ENCODE results near the gene GSK3A.

GSK3A gene

DNA sequence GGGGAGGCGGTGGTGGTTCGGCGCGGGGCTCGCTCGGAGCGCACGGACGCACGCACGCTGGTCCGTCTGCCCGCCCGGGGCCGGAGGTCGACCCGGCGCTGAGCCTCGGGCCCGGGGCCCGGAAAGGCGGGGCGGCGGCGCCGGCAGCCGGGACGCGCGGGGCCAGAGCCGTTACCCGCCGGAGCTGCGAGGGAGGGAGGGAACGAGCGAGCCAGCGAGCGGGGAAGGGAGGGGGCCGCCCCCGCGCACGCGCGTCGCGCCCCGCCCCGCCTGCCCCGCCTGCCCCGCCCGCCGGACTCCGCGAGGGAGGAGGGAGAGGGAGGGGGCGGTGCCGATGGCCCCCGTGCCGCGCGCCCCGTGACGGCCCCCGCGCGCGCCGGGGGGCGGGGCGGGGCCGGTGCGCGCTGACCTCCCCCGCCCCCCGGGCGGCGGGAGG is 41.7 kb upstream of the GSK3A start (continued):
- TF ChIP-seq, protein P1, sequence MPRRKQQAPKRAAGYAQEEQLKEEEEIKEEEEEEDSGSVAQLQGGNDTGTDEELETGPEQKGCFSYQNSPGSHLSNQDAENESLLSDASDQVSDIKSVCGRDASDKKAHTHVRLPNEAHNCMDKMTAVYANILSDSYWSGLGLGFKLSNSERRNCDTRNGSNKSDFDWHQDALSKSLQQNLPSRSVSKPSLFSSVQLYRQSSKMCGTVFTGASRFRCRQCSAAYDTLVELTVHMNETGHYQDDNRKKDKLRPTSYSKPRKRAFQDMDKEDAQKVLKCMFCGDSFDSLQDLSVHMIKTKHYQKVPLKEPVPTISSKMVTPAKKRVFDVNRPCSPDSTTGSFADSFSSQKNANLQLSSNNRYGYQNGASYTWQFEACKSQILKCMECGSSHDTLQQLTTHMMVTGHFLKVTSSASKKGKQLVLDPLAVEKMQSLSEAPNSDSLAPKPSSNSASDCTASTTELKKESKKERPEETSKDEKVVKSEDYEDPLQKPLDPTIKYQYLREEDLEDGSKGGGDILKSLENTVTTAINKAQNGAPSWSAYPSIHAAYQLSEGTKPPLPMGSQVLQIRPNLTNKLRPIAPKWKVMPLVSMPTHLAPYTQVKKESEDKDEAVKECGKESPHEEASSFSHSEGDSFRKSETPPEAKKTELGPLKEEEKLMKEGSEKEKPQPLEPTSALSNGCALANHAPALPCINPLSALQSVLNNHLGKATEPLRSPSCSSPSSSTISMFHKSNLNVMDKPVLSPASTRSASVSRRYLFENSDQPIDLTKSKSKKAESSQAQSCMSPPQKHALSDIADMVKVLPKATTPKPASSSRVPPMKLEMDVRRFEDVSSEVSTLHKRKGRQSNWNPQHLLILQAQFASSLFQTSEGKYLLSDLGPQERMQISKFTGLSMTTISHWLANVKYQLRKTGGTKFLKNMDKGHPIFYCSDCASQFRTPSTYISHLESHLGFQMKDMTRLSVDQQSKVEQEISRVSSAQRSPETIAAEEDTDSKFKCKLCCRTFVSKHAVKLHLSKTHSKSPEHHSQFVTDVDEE (CRISPR knock-in tag; IDR thresholded peaks at IDR 0.05): no peak
- no peak for TF ChIP-seq OSR1 (CRISPR knock-in tag; IDR thresholded peaks at IDR 0.05)
- no peak for TF ChIP-seq ZFP30 (CRISPR knock-in tag; IDR thresholded peaks at IDR 0.05)
- TF ChIP-seq, protein P2, sequence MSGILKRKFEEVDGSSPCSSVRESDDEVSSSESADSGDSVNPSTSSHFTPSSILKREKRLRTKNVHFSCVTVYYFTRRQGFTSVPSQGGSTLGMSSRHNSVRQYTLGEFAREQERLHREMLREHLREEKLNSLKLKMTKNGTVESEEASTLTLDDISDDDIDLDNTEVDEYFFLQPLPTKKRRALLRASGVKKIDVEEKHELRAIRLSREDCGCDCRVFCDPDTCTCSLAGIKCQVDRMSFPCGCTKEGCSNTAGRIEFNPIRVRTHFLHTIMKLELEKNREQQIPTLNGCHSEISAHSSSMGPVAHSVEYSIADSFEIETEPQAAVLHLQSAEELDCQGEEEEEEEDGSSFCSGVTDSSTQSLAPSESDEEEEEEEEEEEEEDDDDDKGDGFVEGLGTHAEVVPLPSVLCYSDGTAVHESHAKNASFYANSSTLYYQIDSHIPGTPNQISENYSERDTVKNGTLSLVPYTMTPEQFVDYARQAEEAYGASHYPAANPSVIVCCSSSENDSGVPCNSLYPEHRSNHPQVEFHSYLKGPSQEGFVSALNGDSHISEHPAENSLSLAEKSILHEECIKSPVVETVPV (CRISPR knock-in tag; IDR thresholded peaks at IDR 0.05): no peak
- no peak for TF ChIP-seq TCF4 (CRISPR knock-in tag; IDR thresholded peaks at IDR 0.05; ENCODE audit: borderline replicate concordance)
- TF ChIP-seq, protein P3, sequence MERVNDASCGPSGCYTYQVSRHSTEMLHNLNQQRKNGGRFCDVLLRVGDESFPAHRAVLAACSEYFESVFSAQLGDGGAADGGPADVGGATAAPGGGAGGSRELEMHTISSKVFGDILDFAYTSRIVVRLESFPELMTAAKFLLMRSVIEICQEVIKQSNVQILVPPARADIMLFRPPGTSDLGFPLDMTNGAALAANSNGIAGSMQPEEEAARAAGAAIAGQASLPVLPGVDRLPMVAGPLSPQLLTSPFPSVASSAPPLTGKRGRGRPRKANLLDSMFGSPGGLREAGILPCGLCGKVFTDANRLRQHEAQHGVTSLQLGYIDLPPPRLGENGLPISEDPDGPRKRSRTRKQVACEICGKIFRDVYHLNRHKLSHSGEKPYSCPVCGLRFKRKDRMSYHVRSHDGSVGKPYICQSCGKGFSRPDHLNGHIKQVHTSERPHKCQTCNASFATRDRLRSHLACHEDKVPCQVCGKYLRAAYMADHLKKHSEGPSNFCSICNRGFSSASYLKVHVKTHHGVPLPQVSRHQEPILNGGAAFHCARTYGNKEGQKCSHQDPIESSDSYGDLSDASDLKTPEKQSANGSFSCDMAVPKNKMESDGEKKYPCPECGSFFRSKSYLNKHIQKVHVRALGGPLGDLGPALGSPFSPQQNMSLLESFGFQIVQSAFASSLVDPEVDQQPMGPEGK (CRISPR knock-in tag; IDR thresholded peaks at IDR 0.05; ENCODE audit: borderline replicate concordance): no peak

DNA sequence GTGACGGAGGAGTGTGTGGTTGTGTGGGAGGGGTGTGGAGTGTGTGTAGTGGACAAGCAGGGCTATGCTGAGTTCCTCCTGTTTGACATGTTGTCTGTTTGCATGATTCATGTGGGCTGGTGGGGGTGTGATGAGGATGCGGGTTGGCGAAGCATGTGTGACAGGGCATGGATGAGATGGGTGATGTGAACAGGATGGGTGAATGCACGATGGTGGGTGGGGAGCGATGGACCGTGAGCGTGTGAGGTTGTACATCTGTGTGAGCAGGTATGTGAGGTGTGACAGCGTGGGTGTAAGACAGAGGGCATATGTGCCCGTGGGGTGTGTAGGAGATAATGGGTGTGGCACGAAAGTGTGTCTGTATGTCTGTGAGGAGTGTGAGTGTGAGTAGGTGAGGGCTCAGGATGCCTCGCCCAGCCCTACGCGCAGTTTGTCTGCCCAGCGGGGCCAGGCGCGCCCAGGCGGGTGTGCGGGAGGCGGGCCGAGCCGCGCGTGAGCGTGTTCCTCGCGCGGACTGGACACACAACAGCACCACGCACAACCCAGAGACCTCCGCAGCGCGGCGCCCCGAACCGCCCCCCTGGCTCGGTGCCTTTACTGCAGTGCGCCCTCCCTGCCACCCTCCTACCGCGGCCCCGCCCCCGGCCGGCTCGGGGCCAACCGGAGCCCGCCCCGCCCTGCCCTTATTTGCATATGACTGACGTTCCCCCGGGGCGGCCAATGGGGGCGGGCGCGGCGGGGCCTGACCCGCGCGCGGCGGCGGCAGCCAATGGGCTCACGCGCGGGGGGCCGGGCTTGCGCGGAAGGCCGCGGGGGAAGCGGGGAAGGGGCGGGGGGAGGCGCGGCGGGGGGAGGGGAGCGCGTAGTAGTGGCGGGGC is 41.0 kb upstream of the GSK3A start:
- TF ChIP-seq ISL1 (CRISPR knock-in tag; IDR thresholded peaks at IDR 0.05) (no peak), GLIS3 (CRISPR knock-in tag; IDR thresholded peaks at IDR 0.05) (no peak), CSDC2 (CRISPR knock-in tag; IDR thresholded peaks at IDR 0.05) (no peak)
- ATAC-seq: peak; percentile 39

DNA sequence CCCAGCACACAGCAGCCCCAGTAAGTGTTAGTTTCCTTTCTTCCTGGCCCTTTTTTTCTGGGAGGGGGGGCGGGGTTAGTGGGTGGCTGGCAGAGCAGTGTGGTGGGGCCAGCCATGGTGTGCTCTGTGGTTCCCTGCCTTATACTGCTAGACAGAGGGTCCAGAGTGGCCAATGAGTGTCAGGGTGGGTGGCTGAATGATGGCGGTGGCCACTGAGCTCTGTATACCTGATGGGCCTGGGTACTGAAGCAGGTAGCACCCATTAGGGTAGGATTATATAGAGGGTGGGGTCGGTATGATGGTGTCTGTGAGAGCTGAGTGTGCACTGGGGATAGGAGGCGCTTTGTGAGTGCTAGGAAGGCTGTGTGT is 40.4 kb upstream of the GSK3A start:
- TF ChIP-seq ZC3H10 (CRISPR knock-in tag; IDR thresholded peaks at IDR 0.05) (no peak), SNAI2 (CRISPR knock-in tag; IDR thresholded peaks at IDR 0.05) (no peak), RARB (CRISPR knock-in tag; IDR thresholded peaks at IDR 0.05) (no peak), ZNF70 (CRISPR knock-in tag; IDR thresholded peaks at IDR 0.05) (no peak), ZFP30 (CRISPR knock-in tag; IDR thresholded peaks at IDR 0.05) (no peak), BACH2 (CRISPR knock-in tag; IDR thresholded peaks at IDR 0.05; ENCODE audit: borderline replicate concordance) (no peak), GLIS3 (CRISPR knock-in tag; IDR thresholded peaks at IDR 0.05) (no peak), PPARA (CRISPR knock-in tag; IDR thresholded peaks at IDR 0.05; ENCODE audit: borderline replicate concordance) (no peak)
- TF ChIP-seq, protein P1 (CRISPR knock-in tag; IDR thresholded peaks at IDR 0.05): no peak
- TF ChIP-seq, protein P2 (CRISPR knock-in tag; IDR thresholded peaks at IDR 0.05): no peak
- TF ChIP-seq, protein P3 (CRISPR knock-in tag; IDR thresholded peaks at IDR 0.05; ENCODE audit: borderline replicate concordance): no peak
- ATAC-seq: no peak
